Body of pancreas (tissue), 4 donors: ENCODE results near the gene CYFIP1. TPM values are rescaled to one million over a fixed set of nuclear protein-coding genes. Genes with fewer than 3 reads are reported as not detected.

Experiments used
- ATAC-seq: fragments of 150-250 bp; one replicate; pipeline ENCODE4 v1.9.1; 2016
- DNase-seq, 4 donors: peaks; one replicate each; pipeline ENCODE4 v3.0.0-alpha.2; 2019
- H3K27ac ChIP-seq, 4 donors: fragments of 200-600 bp; sonication (generic); 1 replicate in 3 of 4; 2 replicates in 1 of 4; pipeline versions ENCODE4 v1.5.1 to v1.6.1; 2016 to 2019; ENCODE audit warnings: mild to moderate bottlenecking in 1 of 4, mixed read lengths in 1 of 4, moderate library complexity in 1 of 4
- H3K27me3 ChIP-seq, 2 donors: fragments of 200-600 bp; sonication (generic); one replicate each; pipeline ENCODE4 v1.6.0; 2016; ENCODE audit warnings: mild to moderate bottlenecking in 1 of 2
- H3K36me3 ChIP-seq, 2 donors: fragments of 200-600 bp; sonication (generic); replicated peaks in 1 of 2; 2 replicates each; pipeline ENCODE4 v1.5.1; 2016; ENCODE audit warnings: low read depth in 2 of 2; ENCODE audit not compliant: insufficient read depth in 1 of 2
- H3K4me1 ChIP-seq: fragments of 200-600 bp; sonication (generic); one replicate; pipeline ENCODE4 v1.6.0; 2016
- H3K4me3 ChIP-seq, 2 donors: fragments of 200-600 bp; sonication (generic); 1 replicate in 1 of 2; 2 replicates in 1 of 2; pipeline ENCODE4 v1.5.1; 2016 to 2019
- H3K9me3 ChIP-seq, 3 donors: fragments of 200-600 bp; sonication (generic); 1 replicate in 2 of 3; 2 replicates in 1 of 3; pipeline ENCODE4 v1.5.1; 2016
- CTCF ChIP-seq, 7 experiments: fragments of 450-650 bp in 4 of 7; fragments of 200-600 bp in 3 of 7; sonication (generic) in 3 of 7; IDR thresholded peaks; one replicate each; pipeline ENCODE4 v1.5.1; 2016 to 2019; ENCODE audit warnings: antibody characterized with exemption in 7 of 7
- POLR2A ChIP-seq, 3 donors: fragments of 450-650 bp; IDR thresholded peaks; one replicate each; pipeline ENCODE4 v1.6.1; 2016; ENCODE audit warnings: antibody characterized with exemption in 3 of 3, mild to moderate bottlenecking in 2 of 3
- WGBS, 2 donors: methylation state at CpG; one replicate each; pipeline ENCODE4 v1.1.5; 2017; 5-methylcytosine and 5-hydroxymethylcytosine counted together
- intact Hi-C: fragments of 100-400 bp; cut with DNase I; formaldehyde crosslinking; loops from one replicate; pipeline ENCODE4 v1.15.1; 2023
- total RNA-seq, 2 donors: library from RNA; depleted of rRNA; stranded (reverse); fragments of >200 nt; gene quantifications; one replicate each; pipeline ENCODE4 v1.1.0, GENCODE V29; 2016

CYFIP1 gene
- total RNA-seq, 2 donors from 2014 or later, result 68.5 to 68.6 TPM

GRCh38 chr15:22918596-22919140, 61.5 kb downstream of the CYFIP1 start:
- ATAC-seq (no peak), DNase-seq (no peak)
- Histone ChIP-seq H3K36me3 (peaks cover 6 to 29% of the 10 kb centered on the region in 2 donors), H3K27me3 (no peaks in the 10 kb centered on the region), H3K9me3 (no peaks in the 10 kb centered on the region), H3K27ac (no peak overlapping the region), H3K4me1 (no peaks in the 10 kb centered on the region), H3K4me3 (no peak overlapping the region)
- no peak for TF ChIP-seq CTCF (IDR thresholded peaks at IDR 0.05)
- no peak for TF ChIP-seq POLR2A (IDR thresholded peaks at IDR 0.05)
- intact Hi-C loops, result no loop called here
- whole genome bisulfite sequencing, 2 donors, result 90 to 92% methylated on average over 24 to 25 of the region's 25 CpGs

GRCh38 chr15:22918056-22918455, 62.1 kb downstream of the CYFIP1 start:
- no peak for ATAC-seq
- TF ChIP-seq POLR2A (IDR thresholded peaks at IDR 0.05), result no peak
- no peak for TF ChIP-seq CTCF (IDR thresholded peaks at IDR 0.05)
- 93 to 94% methylated on average over 5 to 9 of the region's 9 CpGs for WGBS, 2 donors

GRCh38 chr15:22917556-22917955, 62.6 kb downstream of the CYFIP1 start:
- TF ChIP-seq POLR2A (IDR thresholded peaks at IDR 0.05) (no peak), CTCF (IDR thresholded peaks at IDR 0.05) (no peak)
- no peaks in the 10 kb centered on the region for H3K27me3 ChIP-seq
- ATAC-seq (no peak), DNase-seq (no peak)
- intact Hi-C loops, result no loop called here
- H3K27ac ChIP-seq, result no peak overlapping the region
- WGBS, 2 donors, result 94% methylated on average over 10 to 18 of the region's 18 CpGs
- no peak overlapping the region for H3K4me3 ChIP-seq
- H3K9me3 ChIP-seq, result no peaks in the 10 kb centered on the region
- H3K36me3 ChIP-seq, result peaks cover 10 to 31% of the 10 kb centered on the region in 2 donors
- H3K4me1 ChIP-seq, result no peaks in the 10 kb centered on the region

More at GRCh38 chr15:22918056-22918455, 62.1 kb downstream of the CYFIP1 start:
- intact Hi-C loops, result no loop called here
- Histone ChIP-seq H3K27ac (no peak overlapping the region), H3K4me3 (no peak overlapping the region), H3K9me3 (no peaks in the 10 kb centered on the region), H3K4me1 (no peaks in the 10 kb centered on the region), H3K27me3 (no peaks in the 10 kb centered on the region), H3K36me3 (peaks cover 6 to 30% of the 10 kb centered on the region in 2 donors)
- no peak for DNase-seq

- H3K36me3 ChIP-seq, result peaks cover 10 to 39% of the 10 kb centered on the region in 2 donors
Measured at GRCh38 chr15:22916606-22917350, 63.4 kb downstream of the CYFIP1 start.

More at GRCh38 chr15:22916606-22917350, 63.4 kb downstream of the CYFIP1 start:
- 93 to 96% methylated on average over 33 to 35 of the region's 36 CpGs for WGBS, 2 donors
- intact Hi-C loops, result no loop called here
- H3K27ac ChIP-seq, result no peak overlapping the region
- H3K4me1 ChIP-seq, result no peaks in the 10 kb centered on the region
- no peak overlapping the region for H3K4me3 ChIP-seq
- H3K27me3 ChIP-seq, result no peaks in the 10 kb centered on the region
- ATAC-seq (no peak), DNase-seq (no peak)
- no peaks in the 10 kb centered on the region for H3K9me3 ChIP-seq
- TF ChIP-seq CTCF (IDR thresholded peaks at IDR 0.05) (no peak), POLR2A (IDR thresholded peaks at IDR 0.05) (no peak)
